IPS-NIHi7 (cell line): ENCODE data around the gene ZBTB5.

ENCODE experiments used
- DNase-seq: peaks from one replicate; pipeline ENCODE4 v3.0.0; 2012; ENCODE audit warnings: mixed read lengths; ENCODE audit errors: extremely low spot score

The ZBTB5 gene

GRCh38 chr9:37424204-37424685 is 41.0 kb downstream of the ZBTB5 start:
- no peak for DNase-seq

GRCh38 chr9:37423508-37423907 is 41.7 kb downstream of the ZBTB5 start:
- DNase-seq, result no peak

- peak; percentile 84 for DNase-seq
These were observed 42.8 kb downstream of the ZBTB5 start, which contains the start of gene GRHPR for GRCh38 chr9:37422289-37423104. Gene GRHPR, plus strand, starts transcription at chr9:37422696. Its CDS starts 55 bp downstream, at chr9:37422751.

DNA sequence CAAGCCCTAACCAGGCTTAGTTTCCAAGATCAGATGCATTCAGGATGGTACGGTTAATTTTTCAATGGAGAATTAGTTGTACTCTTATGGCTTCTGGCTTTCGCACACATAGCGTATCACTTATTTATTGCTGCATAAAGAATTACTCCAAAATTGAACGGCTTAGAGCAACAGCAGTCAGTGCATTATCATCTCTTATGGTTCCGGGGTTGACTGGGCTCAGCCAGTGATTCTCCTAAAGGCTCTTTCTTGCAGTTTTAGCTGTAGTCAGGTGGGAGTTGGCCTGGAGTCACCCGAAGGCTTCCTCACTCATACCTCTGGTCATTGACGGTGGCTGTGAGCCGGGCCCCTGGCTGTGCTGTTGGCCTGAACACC is 43.3 kb downstream of the ZBTB5 start:
- DNase-seq, result peak; percentile 39

- no peak for DNase-seq
These were observed 44.7 kb downstream of the ZBTB5 start for GRCh38 chr9:37420271-37421215.

DNA sequence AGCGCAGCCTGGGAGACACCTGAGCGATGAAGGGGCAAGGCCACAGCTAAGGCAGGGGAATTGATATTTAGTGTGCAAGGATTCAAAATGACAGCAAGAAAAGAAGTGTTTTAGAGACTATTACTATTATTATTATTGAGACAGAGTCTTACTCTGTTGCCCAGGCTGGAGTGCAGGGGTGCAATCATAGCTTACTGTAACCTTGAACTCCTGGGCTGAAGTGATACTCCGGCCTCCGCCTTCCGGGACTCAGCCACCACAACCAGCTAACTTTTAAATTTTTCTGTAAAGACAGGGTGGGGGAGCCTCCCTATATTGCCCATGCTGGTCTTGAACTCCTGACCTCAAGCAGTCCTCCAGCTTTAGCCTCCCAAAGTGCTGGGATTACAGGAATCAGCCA is 46.0 kb downstream of the ZBTB5 start:
- no peak for DNase-seq

DNA sequence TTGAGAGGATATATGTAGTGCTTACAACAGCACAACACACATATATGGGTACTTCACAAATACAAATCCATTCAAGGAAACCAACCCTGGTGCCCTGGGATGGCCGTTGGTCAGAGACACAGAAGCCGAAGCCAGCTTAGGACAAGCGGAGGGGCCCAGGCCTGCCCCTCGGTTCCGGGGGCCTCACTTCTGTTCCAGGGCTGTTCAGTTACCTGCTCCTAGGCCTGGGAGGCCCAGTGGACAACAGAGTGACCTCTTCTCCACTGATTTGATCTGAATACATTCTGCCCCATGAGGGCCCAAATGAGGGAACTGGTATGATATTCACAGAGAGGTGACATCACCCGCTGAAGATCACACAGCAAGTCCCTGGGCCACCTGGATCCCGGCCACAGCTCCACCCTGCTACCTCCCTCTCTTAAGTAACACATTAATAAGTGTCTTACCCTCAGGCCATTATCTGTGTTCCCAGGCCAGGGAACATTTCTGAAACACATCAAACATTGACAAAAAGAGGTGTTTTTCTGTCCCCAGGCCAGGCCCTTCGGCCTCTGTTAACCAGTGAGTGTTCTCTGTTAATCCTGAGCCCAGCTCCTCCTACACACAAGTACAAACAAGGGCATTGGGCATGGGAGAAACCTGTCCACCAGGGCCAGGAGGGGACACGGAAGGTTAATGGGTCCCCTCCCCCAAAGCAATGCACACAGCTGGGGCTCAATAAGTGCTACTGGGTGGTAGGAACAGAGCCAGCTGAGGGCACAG is 47.2 kb downstream of the ZBTB5 start:
- DNase-seq, result no peak

DNA sequence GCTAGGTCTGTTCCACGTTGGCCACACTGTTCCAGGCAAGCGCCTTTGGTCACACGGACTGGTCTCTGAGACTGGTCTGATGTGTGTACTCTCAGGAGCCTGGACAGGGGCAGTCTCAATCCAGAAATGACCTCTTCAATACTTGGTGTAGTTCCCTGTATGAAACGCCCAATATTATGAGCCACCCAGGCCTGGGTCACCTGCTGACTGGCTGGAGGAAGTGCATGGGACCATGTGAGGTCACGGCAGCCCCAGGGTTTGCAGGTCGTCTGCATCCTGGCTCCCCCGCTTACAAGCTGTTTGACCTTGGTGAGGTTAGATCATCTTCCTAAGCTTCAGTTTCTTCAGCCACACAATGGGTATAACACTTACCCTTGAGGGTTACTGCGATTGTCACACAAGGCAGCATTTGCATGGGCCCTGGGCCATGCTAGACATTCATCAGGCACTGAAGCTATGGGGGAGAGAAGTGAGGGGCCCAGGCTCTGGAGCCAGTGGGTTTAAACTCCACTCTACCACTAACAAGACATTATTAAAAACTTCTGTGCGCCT is 47.9 kb downstream of the ZBTB5 start:
- no peak for DNase-seq

DNA sequence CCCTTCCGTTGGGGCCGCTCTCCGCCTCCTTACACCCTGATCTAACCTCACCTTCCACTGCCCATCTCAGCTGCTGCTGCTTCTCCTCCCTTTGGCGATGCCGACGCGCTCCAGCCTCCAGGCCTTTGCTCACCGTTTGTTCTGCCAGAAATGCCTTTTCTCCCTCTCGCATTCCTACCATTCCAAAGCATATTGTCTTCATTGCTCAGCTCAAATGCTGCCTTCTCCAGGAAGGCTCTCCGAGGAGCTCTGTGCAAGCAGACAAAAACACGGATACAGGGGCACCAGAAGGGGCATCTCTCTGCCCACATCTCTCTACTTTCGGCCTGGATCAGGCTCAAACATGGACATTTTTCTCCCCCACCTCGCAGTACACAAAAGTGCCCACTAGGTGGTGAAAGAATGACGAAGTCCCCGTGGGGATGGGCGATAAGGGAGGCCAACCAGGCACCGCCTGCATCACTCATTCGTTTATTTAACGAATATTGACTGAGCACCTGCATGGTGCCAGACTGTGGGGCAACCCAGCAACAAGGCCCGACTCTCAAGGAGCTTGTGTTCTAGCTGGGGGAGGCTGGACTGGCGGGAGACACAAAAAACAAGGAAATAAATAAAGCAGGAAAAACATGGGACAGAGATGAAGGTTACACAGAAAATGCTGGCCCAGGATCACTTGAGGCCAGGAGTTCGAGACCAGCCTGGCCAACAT is 50.1 kb downstream of the ZBTB5 start:
- peak; percentile 73 for DNase-seq

DNA sequence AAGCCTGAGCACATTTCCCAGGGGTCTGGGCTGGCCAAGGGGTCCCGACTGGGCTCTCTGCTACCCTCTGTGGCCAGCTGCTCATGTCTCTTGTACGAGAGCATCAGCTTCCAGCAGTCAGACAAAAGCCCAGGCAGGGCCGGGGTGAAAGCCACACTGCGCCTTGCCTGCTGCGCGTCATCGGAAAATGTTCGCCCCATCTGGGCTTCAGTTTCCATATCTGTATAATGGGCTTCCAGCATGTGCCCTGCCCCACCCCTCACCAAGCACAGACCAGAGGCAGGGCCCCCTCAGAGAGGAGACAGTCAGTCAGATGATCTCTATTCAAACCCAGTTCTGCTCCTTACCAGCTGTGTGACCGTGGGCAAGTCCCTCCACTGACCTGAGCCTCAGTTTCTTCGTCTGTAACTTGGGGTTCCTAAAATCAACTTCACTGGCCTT is 50.7 kb downstream of the ZBTB5 start:
- DNase-seq, result no peak

DNA sequence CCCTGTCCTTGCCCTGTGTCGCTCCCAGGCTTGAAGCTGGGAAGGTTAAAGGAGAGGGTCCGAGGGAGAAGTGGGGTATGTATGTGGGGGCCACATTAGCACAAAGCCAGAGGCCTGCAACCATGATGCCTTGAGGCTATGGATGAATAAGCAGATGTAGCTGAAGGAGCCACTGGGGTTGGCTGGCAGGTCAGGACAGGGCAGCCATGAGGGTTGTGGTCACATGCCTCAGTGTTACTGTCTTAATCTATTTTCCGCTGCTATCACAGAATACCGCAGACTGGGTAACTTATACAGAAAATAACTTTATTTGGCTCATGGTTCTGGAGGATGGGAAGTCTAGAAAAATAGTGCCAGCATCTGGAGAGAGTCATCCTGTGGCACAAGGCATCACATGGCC is 51.9 kb downstream of the ZBTB5 start:
- DNase-seq, result no peak

- DNase-seq, result no peak
These were observed 52.7 kb downstream of the ZBTB5 start for GRCh38 chr9:37412431-37413151.

GRCh38 chr9:37410969-37411785 is 54.1 kb downstream of the ZBTB5 start:
- peak; percentile 56 for DNase-seq

GRCh38 chr9:37410354-37410861 is 54.8 kb downstream of the ZBTB5 start:
- DNase-seq, result no peak

GRCh38 chr9:37408933-37409710 is 56.1 kb downstream of the ZBTB5 start:
- no peak for DNase-seq

GRCh38 chr9:37407468-37407867 is 57.8 kb downstream of the ZBTB5 start:
- no peak for DNase-seq

- DNase-seq, result no peak
These were observed 58.4 kb downstream of the ZBTB5 start for GRCh38 chr9:37406603-37407401.
